ENCODE results near the gene TXNRD1. TPM values are rescaled to one million over a fixed set of nuclear protein-coding genes. Genes with fewer than 3 reads are reported as not detected.

Gene TXNRD1
- total RNA-seq, 1 donor from 2014 or later, result 100 TPM

GRCh38 chr12:104218935-104219334, 3.4 kb downstream of the TXNRD1 start:
- DNase-seq (ENCODE audit: extremely low spot score, unreplicated experiment), result no peak
- TF ChIP-seq CTCF (IDR thresholded peaks at IDR 0.05), result no peak
- Mint-ChIP-seq H3K9me3 (ENCODE audit: unreplicated experiment) (peaks cover 4% of the 10 kb centered on the region), H3K4me3 (ENCODE audit: unreplicated experiment) (no peak overlapping the region), H3K27me3 (ENCODE audit: unreplicated experiment) (no peaks in the 10 kb centered on the region), H3K27ac (ENCODE audit: unreplicated experiment) (peak overlapping the region; percentile 95), H3K4me1 (ENCODE audit: unreplicated experiment) (peaks cover 23% of the 10 kb centered on the region), H3K36me3 (ENCODE audit: unreplicated experiment) (no peaks in the 10 kb centered on the region)

DNA sequence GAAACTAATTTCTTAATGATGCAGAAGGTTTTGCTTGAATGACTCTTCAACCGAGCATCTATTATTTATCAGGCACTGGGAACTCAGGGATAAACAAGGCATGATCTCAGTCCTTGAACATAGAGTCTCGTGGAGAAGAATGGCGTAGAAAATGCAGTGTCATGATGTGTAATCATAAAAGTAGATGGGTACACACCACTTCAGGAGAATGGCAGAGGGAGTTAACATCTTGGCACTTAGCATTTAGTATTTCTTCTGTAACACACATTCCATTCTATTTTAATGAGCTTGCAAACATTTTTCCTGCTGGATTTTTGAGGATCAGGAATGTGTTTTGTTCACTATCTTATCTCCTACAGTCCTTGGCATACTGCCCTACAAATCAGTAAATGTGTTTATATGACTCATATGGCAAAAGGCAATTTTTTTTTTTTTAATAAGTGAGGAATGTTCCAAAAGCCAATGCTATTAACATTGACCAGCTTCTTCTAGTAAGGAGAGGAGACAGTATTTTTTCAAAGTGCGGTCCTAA, 3.8 kb downstream of the TXNRD1 start:
- TF ChIP-seq CTCF (IDR thresholded peaks at IDR 0.05), result no peak
- DNase-seq (ENCODE audit: extremely low spot score, unreplicated experiment), result no peak
- peaks cover 4% of the 10 kb centered on the region for H3K9me3 Mint-ChIP-seq (ENCODE audit: unreplicated experiment)
- no peaks in the 10 kb centered on the region for H3K36me3 Mint-ChIP-seq (ENCODE audit: unreplicated experiment)
- H3K27ac Mint-ChIP-seq (ENCODE audit: unreplicated experiment), result peak overlapping the region; percentile 95
- no peaks in the 10 kb centered on the region for H3K27me3 Mint-ChIP-seq (ENCODE audit: unreplicated experiment)
- peak overlapping the region; percentile 2 for H3K4me3 Mint-ChIP-seq (ENCODE audit: unreplicated experiment)
- peaks cover 19% of the 10 kb centered on the region for H3K4me1 Mint-ChIP-seq (ENCODE audit: unreplicated experiment)

DNA sequence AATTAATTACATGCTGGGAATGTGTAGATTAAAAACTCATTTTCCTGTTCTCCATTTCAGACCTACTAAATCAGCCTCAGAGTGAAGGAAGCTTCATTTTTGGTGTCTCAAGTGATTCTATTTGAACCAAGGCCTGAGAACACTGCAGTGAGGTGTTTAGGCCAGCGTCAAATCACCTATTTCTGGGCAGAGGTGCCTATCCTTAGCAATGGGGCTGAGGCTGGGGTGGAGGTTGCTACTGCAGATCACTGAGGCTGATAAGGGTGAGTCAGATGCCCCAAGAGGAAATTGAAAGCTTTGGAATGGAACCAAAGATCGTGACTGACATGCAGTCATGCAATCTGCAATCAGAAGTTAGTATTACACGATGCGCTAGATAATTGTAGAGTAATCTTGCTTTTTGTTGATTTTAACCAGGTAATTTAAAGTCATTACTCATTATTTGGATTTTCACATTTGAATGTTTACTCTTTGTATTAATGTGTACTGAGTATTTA, 4.4 kb downstream of the TXNRD1 start:
- H3K27ac Mint-ChIP-seq (ENCODE audit: unreplicated experiment), result peak overlapping the region; percentile 95
- peak overlapping the region; percentile 2 for H3K4me3 Mint-ChIP-seq (ENCODE audit: unreplicated experiment)
- H3K9me3 Mint-ChIP-seq (ENCODE audit: unreplicated experiment), result peaks cover 4% of the 10 kb centered on the region
- no peaks in the 10 kb centered on the region for H3K27me3 Mint-ChIP-seq (ENCODE audit: unreplicated experiment)
- no peak for TF ChIP-seq CTCF (IDR thresholded peaks at IDR 0.05)
- no peaks in the 10 kb centered on the region for H3K36me3 Mint-ChIP-seq (ENCODE audit: unreplicated experiment)
- H3K4me1 Mint-ChIP-seq (ENCODE audit: unreplicated experiment), result peaks cover 17% of the 10 kb centered on the region
- DNase-seq (ENCODE audit: extremely low spot score, unreplicated experiment), result no peak

DNA sequence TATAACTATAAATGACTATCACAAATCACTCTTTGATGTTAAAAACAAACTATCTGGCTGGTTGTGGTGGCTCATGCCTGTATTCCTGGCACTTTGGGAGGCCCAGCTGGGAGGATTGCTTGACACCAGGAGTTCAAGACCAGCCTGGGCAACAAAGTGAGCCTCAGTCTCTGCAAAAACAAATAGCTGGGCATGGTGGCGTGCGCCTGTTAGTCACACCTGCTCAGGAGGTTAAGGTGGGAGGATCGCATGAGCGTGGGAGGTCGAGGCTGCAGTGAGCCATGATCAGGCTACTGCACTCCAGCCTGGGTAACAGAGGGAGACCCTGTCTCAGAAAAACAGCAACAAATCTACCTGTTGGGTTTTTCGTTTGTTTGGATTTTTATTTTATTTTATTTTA, 5.4 kb downstream of the TXNRD1 start:
- H3K4me1 Mint-ChIP-seq (ENCODE audit: unreplicated experiment), result peaks cover 16% of the 10 kb centered on the region
- no peaks in the 10 kb centered on the region for H3K27me3 Mint-ChIP-seq (ENCODE audit: unreplicated experiment)
- peaks cover 4% of the 10 kb centered on the region for H3K9me3 Mint-ChIP-seq (ENCODE audit: unreplicated experiment)
- H3K27ac Mint-ChIP-seq (ENCODE audit: unreplicated experiment), result no peak overlapping the region
- no peaks in the 10 kb centered on the region for H3K36me3 Mint-ChIP-seq (ENCODE audit: unreplicated experiment)
- DNase-seq (ENCODE audit: extremely low spot score, unreplicated experiment), result no peak
- H3K4me3 Mint-ChIP-seq (ENCODE audit: unreplicated experiment), result no peak overlapping the region
- no peak for TF ChIP-seq CTCF (IDR thresholded peaks at IDR 0.05)

GRCh38 chr12:104222976-104223375, 7.4 kb downstream of the TXNRD1 start:
- Mint-ChIP-seq H3K9me3 (ENCODE audit: unreplicated experiment) (no peaks in the 10 kb centered on the region), H3K27ac (ENCODE audit: unreplicated experiment) (no peak overlapping the region), H3K27me3 (ENCODE audit: unreplicated experiment) (no peaks in the 10 kb centered on the region), H3K4me3 (ENCODE audit: unreplicated experiment) (no peak overlapping the region), H3K36me3 (ENCODE audit: unreplicated experiment) (no peaks in the 10 kb centered on the region), H3K4me1 (ENCODE audit: unreplicated experiment) (peaks cover 16% of the 10 kb centered on the region)
- no peak for DNase-seq (ENCODE audit: extremely low spot score, unreplicated experiment)
- TF ChIP-seq CTCF (IDR thresholded peaks at IDR 0.05), result no peak
